PC-3 (cell line): ENCODE results near the gene KLHDC1. TPM values are rescaled to one million over a fixed set of nuclear protein-coding genes. Genes with fewer than 3 reads are reported as not detected.

Experiments
- ATAC-seq: fragments of 200-7000 bp; cut with Tn5 transposase; 2 replicates; pipeline ENCODE4 v1.9.1; 2020; ENCODE audit warnings: mild to moderate bottlenecking, moderate library complexity
- BruUV-seq: library from RNA; stranded (reverse); fragments of 400-500 nt; replicated peaks from 2 replicates; lab custom pipeline; 2021; lab: Mats Ljungman, UMichigan
- CTCF ChIA-PET: fragments of 300-600 bp; sonication (Branson Sonifier 250); formaldehyde crosslinking; loops from one replicate; lab custom pipeline; 2022; ENCODE audit warnings: antibody characterized with exemption; lab: Charles Lee
- POLR2A ChIA-PET: fragments of 300-600 bp; sonication (Branson Sonifier 250); formaldehyde crosslinking; loops from one replicate; lab custom pipeline; 2022; ENCODE audit warnings: antibody characterized with exemption; ENCODE audit not compliant: unreplicated experiment; lab: Charles Lee
- DNase-seq: peaks from one replicate; pipeline ENCODE4 v3.0.0-alpha.2; 2015
- H2AFZ ChIP-seq: fragments of 300-600 bp; sonication (generic); 2 replicates; pipeline ENCODE4 v1.6.0; 2016; ENCODE audit warnings: antibody characterized with exemption, low read length
- H3F3A ChIP-seq: fragments of 300-600 bp; sonication (generic); one replicate; pipeline ENCODE4 v1.6.0; 2017; ENCODE audit warnings: antibody characterized with exemption, low read length, control low read depth, mild to moderate bottlenecking; ENCODE audit not compliant: unreplicated experiment
- H3K27ac ChIP-seq: fragments of 300-600 bp; sonication (generic); 2 replicates; pipeline ENCODE4 v1.5.1; 2016; ENCODE audit warnings: mild to moderate bottlenecking, low read length
- H3K27me3 ChIP-seq: fragments of 300-600 bp; sonication (generic); 2 replicates; pipeline ENCODE4 v1.6.1; 2016; ENCODE audit warnings: low read length, mixed read lengths
- H3K36me3 ChIP-seq: fragments of 300-600 bp; sonication (generic); 2 replicates; pipeline ENCODE4 v1.6.1; 2016; ENCODE audit warnings: low read depth, mixed run types, low read length, mixed read lengths
- H3K4me1 ChIP-seq: fragments of 300-600 bp; sonication (generic); 2 replicates; pipeline ENCODE4 v1.5.1; 2016; ENCODE audit warnings: low read length; ENCODE audit not compliant: insufficient read depth
- H3K4me2 ChIP-seq: fragments of 300-600 bp; sonication (generic); 2 replicates; pipeline ENCODE4 v1.6.0; 2016; ENCODE audit warnings: low read length
- H3K4me3 ChIP-seq: fragments of 300-600 bp; sonication (generic); 2 replicates; pipeline ENCODE4 v1.5.1; 2016; ENCODE audit warnings: mild to moderate bottlenecking, low read length, mixed read lengths
- H3K79me2 ChIP-seq: fragments of 300-600 bp; sonication (generic); 2 replicates; pipeline ENCODE4 v1.6.1; 2017; ENCODE audit warnings: low read length, mixed read lengths
- H3K9ac ChIP-seq: fragments of 300-600 bp; sonication (generic); 2 replicates; pipeline ENCODE4 v1.6.0; 2016; ENCODE audit warnings: mild to moderate bottlenecking, low read length
- H3K9me2 ChIP-seq: fragments of 300-600 bp; sonication (generic); replicated peaks from 2 replicates; pipeline ENCODE4 v1.6.1; 2016; ENCODE audit warnings: mixed run types, low read length, mixed read lengths
- H3K9me3 ChIP-seq: fragments of 300-600 bp; sonication (generic); 2 replicates; pipeline ENCODE4 v1.6.1; 2016; ENCODE audit warnings: low read length, mixed read lengths
- H4K20me1 ChIP-seq: fragments of 300-600 bp; sonication (generic); 2 replicates; pipeline ENCODE4 v1.6.1; 2016; ENCODE audit warnings: low read length, mixed read lengths
- EZH2 ChIP-seq: fragments of 300-600 bp; sonication (generic); IDR thresholded peaks from one replicate; pipeline ENCODE4 v1.6.1; 2017; ENCODE audit warnings: antibody characterized with exemption, mild to moderate bottlenecking, low read length; ENCODE audit not compliant: unreplicated experiment
- EZH2phosphoT487 ChIP-seq: fragments of 300-600 bp; sonication (generic); IDR thresholded peaks from 2 replicates; pipeline ENCODE4 v1.6.1; 2018; ENCODE audit warnings: mild to moderate bottlenecking, antibody characterized with exemption, low read length, borderline replicate concordance
- intact Hi-C: fragments of 100-400 bp; cut with micrococcal nuclease; formaldehyde crosslinking; loops from 2 replicates; pipeline ENCODE4 v1.9.0; 2023
- total RNA-seq: library from RNA; depleted of rRNA; stranded (reverse); fragments of >200 nt; gene quantifications from 2 replicates; pipeline ENCODE4 v1.2.3, GENCODE V29; 2014
- TF ChIP-seq, protein P1 (sequence below): fragments of 300-600 bp; sonication (generic); conservative IDR thresholded peaks from 2 replicates; pipeline ENCODE4 v1.5.1; 2017; ENCODE audit warnings: antibody characterized with exemption, low read depth, mild to moderate bottlenecking, low read length

The KLHDC1 gene
- total RNA-seq, 1 experiment from 2014 or later = 0.07 TPM

DNA sequence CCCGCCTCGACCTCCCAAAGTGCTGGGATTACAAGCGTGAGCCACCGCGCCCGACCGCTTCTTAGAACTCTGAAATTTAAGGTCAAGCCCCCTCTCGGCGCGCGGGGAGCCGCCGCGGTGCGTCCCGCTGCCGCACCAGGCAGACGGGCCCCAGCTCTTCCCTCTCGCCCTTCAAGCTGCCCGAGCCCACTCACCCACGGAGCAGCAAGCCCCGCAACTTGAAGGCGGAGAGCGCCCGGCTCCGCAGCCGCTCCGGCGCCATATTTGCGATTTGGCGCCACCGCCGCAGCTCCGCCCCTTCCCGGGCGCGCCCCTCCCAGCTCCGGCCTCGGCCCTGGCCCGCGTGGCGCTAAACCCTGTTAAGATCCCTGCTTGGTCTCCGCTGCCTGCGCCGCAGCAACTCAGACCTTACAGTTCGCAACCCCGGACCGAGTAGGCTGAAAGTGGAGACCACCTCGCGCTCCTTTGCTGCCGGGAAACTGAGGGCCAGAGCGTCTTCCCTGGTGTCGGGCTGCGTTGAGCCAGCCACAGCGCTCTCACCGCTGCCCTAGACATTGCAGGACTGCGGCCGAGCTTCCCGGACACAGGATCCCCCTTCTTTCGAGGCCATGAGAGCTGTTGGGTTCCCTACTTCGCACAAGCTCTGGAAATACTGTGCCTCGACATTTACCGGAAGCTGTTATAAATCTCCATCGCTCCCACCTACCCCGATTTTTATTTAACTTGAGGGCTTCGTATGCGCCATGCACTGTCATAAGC is 4.8 kb upstream of the KLHDC1 start, which contains the start of gene POLE2:
Gene POLE2 (minus strand): TSS at position 273 of the 759 bp plus-strand sequence. CDS start 11 bp downstream, at position 262.
- Histone ChIP-seq H3K4me3 (peak within 1 kb of the TSS; percentile 79), H4K20me1 (no peaks in the 10 kb centered on the region), H3K9me2 (no peaks in the 10 kb centered on the region), H3K9me3 (no peaks in the 10 kb centered on the region), H3F3A (peaks cover 7% of the 10 kb centered on the region), H3K27ac (peak within 1 kb of the TSS; percentile 25; the same call in 1 of the 2 replicates), H3K9ac (peak within 1 kb of the TSS; percentile 88), H3K4me2 (peak within 1 kb of the TSS; percentile 84), H3K79me2 (peaks cover 29% of the 10 kb centered on the region), H3K4me1 (peaks cover 5% of the 10 kb centered on the region; the same call in 1 of the 2 replicates), H2AFZ (peak within 1 kb of the TSS; percentile 92), H3K36me3 (no peaks in the 10 kb centered on the region; the same call in 1 of the 2 replicates), H3K27me3 (no peaks in the 10 kb centered on the region)
- DNase-seq (peak; percentile 76), ATAC-seq (peak; percentile 79)
- TF ChIP-seq, protein P1, sequence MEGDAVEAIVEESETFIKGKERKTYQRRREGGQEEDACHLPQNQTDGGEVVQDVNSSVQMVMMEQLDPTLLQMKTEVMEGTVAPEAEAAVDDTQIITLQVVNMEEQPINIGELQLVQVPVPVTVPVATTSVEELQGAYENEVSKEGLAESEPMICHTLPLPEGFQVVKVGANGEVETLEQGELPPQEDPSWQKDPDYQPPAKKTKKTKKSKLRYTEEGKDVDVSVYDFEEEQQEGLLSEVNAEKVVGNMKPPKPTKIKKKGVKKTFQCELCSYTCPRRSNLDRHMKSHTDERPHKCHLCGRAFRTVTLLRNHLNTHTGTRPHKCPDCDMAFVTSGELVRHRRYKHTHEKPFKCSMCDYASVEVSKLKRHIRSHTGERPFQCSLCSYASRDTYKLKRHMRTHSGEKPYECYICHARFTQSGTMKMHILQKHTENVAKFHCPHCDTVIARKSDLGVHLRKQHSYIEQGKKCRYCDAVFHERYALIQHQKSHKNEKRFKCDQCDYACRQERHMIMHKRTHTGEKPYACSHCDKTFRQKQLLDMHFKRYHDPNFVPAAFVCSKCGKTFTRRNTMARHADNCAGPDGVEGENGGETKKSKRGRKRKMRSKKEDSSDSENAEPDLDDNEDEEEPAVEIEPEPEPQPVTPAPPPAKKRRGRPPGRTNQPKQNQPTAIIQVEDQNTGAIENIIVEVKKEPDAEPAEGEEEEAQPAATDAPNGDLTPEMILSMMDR = no peak
- TF ChIP-seq EZH2phosphoT487 (no peak), EZH2 (no peak)
- ChIA-PET POLR2A (interaction anchor here (0.5 to 1.4 kb wide), 4 partner anchors 56 to 81 kb away, joined by 4 to 8 read pairs (median 5); partner anchors contain the start of genes KLHDC2 and RPL36AL), CTCF (interaction anchor here (0.5 kb wide), 1 partner anchor 79 kb away, joined by 9 read pairs; no protein-coding TSS in a partner anchor)
- intact Hi-C loops = no loop called here
- TSS peak; percentile 72 for BruUV-seq

DNA sequence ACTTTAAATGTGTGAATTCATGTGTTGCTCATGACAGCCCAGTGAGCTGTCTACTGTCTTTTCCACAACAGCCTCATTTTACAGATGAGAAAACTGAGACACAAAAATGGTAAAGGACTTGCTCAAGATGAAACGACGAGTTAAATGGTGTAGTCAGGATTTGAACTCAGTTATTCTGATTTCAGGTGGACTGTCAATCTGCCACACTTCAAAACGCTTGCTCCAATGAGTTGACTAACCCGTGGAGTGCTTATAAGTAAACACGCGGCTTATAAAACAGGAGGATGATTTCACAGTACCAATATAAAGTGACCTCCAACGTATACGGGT is 4.3 kb upstream of the KLHDC1 start:
- intact Hi-C loops = no loop called here
- Histone ChIP-seq H3K27ac (no peak overlapping the region), H2AFZ (peak overlapping the region; percentile 92), H4K20me1 (no peaks in the 10 kb centered on the region), H3K36me3 (no peaks in the 10 kb centered on the region), H3K9me3 (no peaks in the 10 kb centered on the region), H3K79me2 (peaks cover 29% of the 10 kb centered on the region), H3K4me2 (no peak overlapping the region), H3K9me2 (no peaks in the 10 kb centered on the region), H3K4me1 (peaks cover 5% of the 10 kb centered on the region; the same call in 1 of the 2 replicates), H3K9ac (peak overlapping the region; percentile 88; the same call in 1 of the 2 replicates), H3K27me3 (no peaks in the 10 kb centered on the region), H3F3A (peaks cover 7% of the 10 kb centered on the region), H3K4me3 (no peak overlapping the region)
- TF ChIP-seq EZH2phosphoT487 = no peak
- TF ChIP-seq EZH2 = no peak
- TF ChIP-seq, protein P1 = no peak
- CTCF ChIA-PET = no interaction called here
- DNase-seq (no peak), ATAC-seq (no peak)
- POLR2A ChIA-PET = interaction anchor here (0.6 to 1.4 kb wide), 2 partner anchors 79 to 81 kb away, joined by 6 to 8 read pairs; partner anchors contain the start of gene KLHDC2
- no TSS peak for BruUV-seq

DNA sequence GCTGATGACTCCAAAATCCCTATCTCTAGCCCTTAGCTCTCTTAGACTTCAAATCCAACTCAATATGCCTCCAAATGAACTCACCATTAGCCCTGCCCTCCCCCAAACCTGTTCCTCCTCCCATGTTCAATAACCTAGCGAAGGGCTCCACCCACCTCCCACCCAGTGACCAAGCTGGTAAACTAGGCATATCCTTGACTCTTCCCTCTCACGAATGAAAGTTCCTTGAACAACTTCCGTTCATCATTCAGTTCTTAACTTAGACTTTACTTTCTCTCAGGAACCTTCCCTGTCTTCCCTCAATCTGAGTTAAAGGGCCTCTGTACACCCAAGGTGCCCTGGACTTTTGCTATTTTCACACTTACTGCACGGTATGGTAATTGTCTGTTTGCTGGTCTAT is 1.9 kb upstream of the KLHDC1 start:
- no peak overlapping the region for H3K4me2 ChIP-seq
- DNase-seq = no peak
- intact Hi-C loops = loop anchor here (5.0 kb wide), 2 partner anchors 34 to 69 kb away; partner anchors contain the start of genes MGAT2 and RPL36AL
- no peaks in the 10 kb centered on the region for H3K36me3 ChIP-seq
- H4K20me1 ChIP-seq = no peaks in the 10 kb centered on the region
- no TSS peak for BruUV-seq
- POLR2A ChIA-PET = interaction anchor here (0.8 kb wide), 1 partner anchor 14 kb away, joined by 7 read pairs; no protein-coding TSS in a partner anchor
- no peak for TF ChIP-seq EZH2phosphoT487
- TF ChIP-seq, protein P1 = no peak
- no peak for TF ChIP-seq EZH2
- H3K4me3 ChIP-seq = no peak overlapping the region
- peaks cover 17% of the 10 kb centered on the region for H3K79me2 ChIP-seq
- peaks cover 7% of the 10 kb centered on the region for H3F3A ChIP-seq
- no peak overlapping the region for H3K9ac ChIP-seq
- H2AFZ ChIP-seq = no peak overlapping the region
- CTCF ChIA-PET = no interaction called here
- ATAC-seq = no peak
- no peaks in the 10 kb centered on the region for H3K27me3 ChIP-seq
- H3K9me2 ChIP-seq = no peaks in the 10 kb centered on the region
- H3K27ac ChIP-seq = no peak overlapping the region
- H3K9me3 ChIP-seq = no peaks in the 10 kb centered on the region
- peaks cover 9% of the 10 kb centered on the region; the same call in 1 of the 2 replicates for H3K4me1 ChIP-seq
